Suppressor macrophage (primary cell): ENCODE results near the gene KRCC1.
"Not testable (repeated sequence)": the region's sequence is repeated elsewhere in the genome, so short reads cannot be mapped to it uniquely, and the experiment has no call there.

Source experiments
- DNase-seq, 4 experiments: peaks; one replicate each; pipeline ENCODE4 v3.0.0-alpha.2; 2020 to 2022

KRCC1 gene

GRCh38 chr2:88038263-88039105 lies 17.1 kb downstream of the KRCC1 start:
- no peak for DNase-seq

GRCh38 chr2:88036606-88037005 lies 19.0 kb downstream of the KRCC1 start:
- peak in 2 of 4 experiments; percentile 60 to 62 for DNase-seq

- peak; percentile 13 to 69 (median 40) for DNase-seq
These were observed 19.4 kb downstream of the KRCC1 start for GRCh38 chr2:88036182-88036581.

GRCh38 chr2:88032070-88032702 lies 23.4 kb downstream of the KRCC1 start:
- no peak for DNase-seq

- DNase-seq: no peak
These were observed 26.7 kb downstream of the KRCC1 start for GRCh38 chr2:88028931-88029330.

GRCh38 chr2:88027697-88028389 lies 27.7 kb downstream of the KRCC1 start:
- peak in 3 of 4 experiments; percentile 13 to 63 (median 54) for DNase-seq

- no peak for DNase-seq
These were observed 31.1 kb downstream of the KRCC1 start for GRCh38 chr2:88024509-88024908.

GRCh38 chr2:88022669-88022921 lies 33.0 kb downstream of the KRCC1 start:
- no peak for DNase-seq

- DNase-seq: no peak
These were observed 35.6 kb downstream of the KRCC1 start for GRCh38 chr2:88019985-88020384.

GRCh38 chr2:88018909-88019308 lies 36.7 kb downstream of the KRCC1 start:
- DNase-seq: no peak

- DNase-seq: not testable (repeated sequence)
These were observed 37.3 kb downstream of the KRCC1 start for GRCh38 chr2:88018077-88018805.

- not testable (repeated sequence) for DNase-seq
These were observed 37.9 kb downstream of the KRCC1 start for GRCh38 chr2:88017780-88018038.

- peak in 3 of 4 experiments; percentile 20 to 58 (median 46) for DNase-seq
These were observed 38.4 kb downstream of the KRCC1 start for GRCh38 chr2:88016960-88017779.

- peak; percentile 77 to 85 (median 79) for DNase-seq
These were observed 39.3 kb downstream of the KRCC1 start, which contains the start of gene RNU2-63P for GRCh38 chr2:88016086-88016959. RNU2-63P (minus strand) TSS chr2:88016547.

- DNase-seq: no peak
These were observed 44.6 kb downstream of the KRCC1 start for GRCh38 chr2:88011011-88011410.

GRCh38 chr2:88010136-88010535 lies 45.4 kb downstream of the KRCC1 start:
- no peak for DNase-seq

- no peak for DNase-seq
These were observed 48.6 kb downstream of the KRCC1 start for GRCh38 chr2:88006912-88007439.

- no peak for DNase-seq
These were observed 49.8 kb downstream of the KRCC1 start for GRCh38 chr2:88005776-88006175.

- peak in 3 of 4 experiments; percentile 20 to 46 (median 41) for DNase-seq
These were observed 52.4 kb downstream of the KRCC1 start for GRCh38 chr2:88003074-88003755.

GRCh38 chr2:88002359-88002707 lies 53.2 kb downstream of the KRCC1 start:
- no peak for DNase-seq
